ENCODE results near the gene WNT7A. TPM values are rescaled to one million over a fixed set of nuclear protein-coding genes. Genes with fewer than 3 reads are reported as not detected.

The WNT7A gene
- total and polyA plus RNA-seq, 8 donors: 0.35 TPM; not detected in 7

DNA sequence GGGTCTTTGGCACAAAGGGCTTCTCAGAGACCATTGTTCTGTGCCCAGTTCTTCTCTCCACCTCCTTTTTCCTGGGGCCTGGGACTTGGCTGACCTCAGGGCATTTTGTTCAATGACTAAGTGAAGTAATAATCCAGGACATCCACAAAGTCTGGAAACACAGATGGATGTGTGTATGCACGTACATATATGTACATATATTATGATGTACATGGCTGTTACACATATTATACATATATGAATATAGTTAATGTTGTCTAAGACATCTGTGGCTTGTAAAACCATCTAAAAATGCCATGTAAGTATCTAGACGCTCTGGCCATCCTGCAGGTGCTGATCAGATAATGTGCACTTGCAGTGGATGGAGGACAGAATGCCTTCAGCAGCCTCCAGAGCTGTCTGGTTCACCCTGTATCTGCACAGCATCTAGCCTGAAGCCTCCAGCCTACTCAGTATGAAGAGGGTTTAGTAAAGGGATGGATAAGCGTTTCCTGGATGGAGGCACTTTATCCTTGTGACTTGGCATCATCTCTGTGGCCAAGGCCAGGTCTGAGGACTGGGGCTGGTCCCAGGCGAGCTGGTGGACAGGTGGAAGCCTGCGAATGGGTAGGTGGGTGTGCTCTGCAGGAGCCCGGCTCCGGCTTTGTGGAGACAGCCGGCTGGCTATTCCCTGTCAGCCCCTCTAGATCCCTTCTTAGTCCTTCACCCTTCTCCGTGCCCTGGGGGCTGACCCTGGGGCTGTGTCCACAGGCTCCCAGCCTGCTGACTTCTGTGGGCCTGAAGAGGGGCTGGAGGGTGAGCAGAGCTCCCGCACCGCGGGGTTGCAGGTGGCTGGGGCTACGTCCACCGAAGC is 88.4 kb downstream of the WNT7A start:
- TF ChIP-seq POLR2A (IDR thresholded peaks at IDR 0.05) (no peak), EP300 (IDR thresholded peaks at IDR 0.05) (no peak), POLR2AphosphoS5 (IDR thresholded peaks at IDR 0.05) (no peak), CTCF (IDR thresholded peaks at IDR 0.05) (no peak)
- no peaks in the 10 kb centered on the region for H3K4me1 ChIP-seq
- peaks cover 0 to 95% (median 38%) of the 10 kb centered on the region in 3 donors for H3K27me3 ChIP-seq
- no peaks in the 10 kb centered on the region for H3K9me3 ChIP-seq
- intact Hi-C loops (cut with DNase I; ENCODE audit: low total_unique reads): no loop called here
- no peak for DNase-seq
- no peaks in the 10 kb centered on the region for H3K36me3 ChIP-seq
- H3K27ac ChIP-seq: no peak overlapping the region
- 55 to 64% (median 57%) methylated on average over 9 to 14 of the region's 14 CpGs for WGBS, 5 donors
- H3K4me3 ChIP-seq: no peak overlapping the region

DNA sequence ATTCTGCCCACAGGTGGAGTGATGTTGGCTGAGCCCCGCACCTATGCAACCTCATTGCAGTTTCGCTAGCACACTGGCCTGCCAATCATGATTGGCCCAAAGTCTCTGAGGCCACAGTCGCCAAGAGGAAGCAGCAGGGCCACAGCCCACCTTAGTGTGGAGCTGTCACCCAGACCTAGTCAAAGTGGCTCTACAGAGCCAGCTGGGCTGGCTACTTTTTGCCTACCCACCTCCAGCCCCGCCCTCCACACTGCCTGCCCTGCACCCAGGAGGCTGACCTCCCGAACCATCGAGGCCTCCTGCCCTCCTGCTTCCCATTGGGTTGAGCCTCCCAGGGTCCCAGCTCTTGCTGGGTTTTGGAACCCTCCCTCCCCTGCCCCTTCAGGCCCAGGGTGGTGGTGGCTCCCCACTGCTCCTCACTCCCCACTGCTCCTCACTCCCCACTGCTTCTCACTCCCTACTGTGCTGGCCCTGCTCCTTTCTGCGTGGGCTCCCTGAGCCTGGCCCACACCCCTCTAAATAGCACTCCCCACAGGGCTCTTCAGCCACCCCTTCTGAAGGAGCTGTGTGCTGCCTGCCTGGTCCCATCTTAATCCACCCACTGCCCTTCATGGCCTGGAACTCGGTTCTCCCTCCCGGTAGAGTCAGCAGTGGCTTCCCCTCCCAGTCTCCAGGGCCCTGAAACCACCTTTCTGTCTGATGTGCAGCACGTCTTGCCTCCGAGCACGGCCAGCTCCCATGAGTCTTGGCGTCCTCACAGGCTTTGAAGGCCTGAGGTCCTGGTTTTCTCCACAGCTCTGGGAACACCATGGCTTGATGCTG is 89.3 kb downstream of the WNT7A start:
- no peaks in the 10 kb centered on the region for H3K4me1 ChIP-seq
- H3K27me3 ChIP-seq: peaks cover 0 to 95% (median 32%) of the 10 kb centered on the region in 3 donors
- H3K27ac ChIP-seq: no peak overlapping the region
- no peak for DNase-seq
- intact Hi-C loops (cut with DNase I; ENCODE audit: low total_unique reads): no loop called here
- H3K4me3 ChIP-seq: no peak overlapping the region
- TF ChIP-seq EP300 (IDR thresholded peaks at IDR 0.05): no peak
- no peak for TF ChIP-seq POLR2AphosphoS5 (IDR thresholded peaks at IDR 0.05)
- no peak for TF ChIP-seq POLR2A (IDR thresholded peaks at IDR 0.05)
- TF ChIP-seq CTCF (IDR thresholded peaks at IDR 0.05): no peak
- H3K36me3 ChIP-seq: no peaks in the 10 kb centered on the region
- H3K9me3 ChIP-seq: no peaks in the 10 kb centered on the region
- WGBS, 5 donors: 55 to 75% (median 68%) methylated on average over 11 to 13 of the region's 13 CpGs

- no peak for TF ChIP-seq CTCF (IDR thresholded peaks at IDR 0.05)
- no peak for TF ChIP-seq POLR2A (IDR thresholded peaks at IDR 0.05)
- no peak for TF ChIP-seq POLR2AphosphoS5 (IDR thresholded peaks at IDR 0.05)
- no peak for TF ChIP-seq EP300 (IDR thresholded peaks at IDR 0.05)
- no peaks in the 10 kb centered on the region for H3K9me3 ChIP-seq
- H3K4me1 ChIP-seq: no peaks in the 10 kb centered on the region
- H3K27ac ChIP-seq: no peak overlapping the region
- peaks cover 0 to 87% (median 32%) of the 10 kb centered on the region in 3 donors for H3K27me3 ChIP-seq
- no peak overlapping the region for H3K4me3 ChIP-seq
- H3K36me3 ChIP-seq: no peaks in the 10 kb centered on the region
- intact Hi-C loops (cut with DNase I; ENCODE audit: low total_unique reads): no loop called here
- 72 to 81% (median 77%) methylated on average over 9 of the region's 9 CpGs for WGBS, 5 donors
- no peak for DNase-seq
Measured at GRCh38 chr3:13788522-13789424, 91.1 kb downstream of the WNT7A start.

Data from stomach (tissue), 9 donors.